Adrenal gland (tissue), 12 donors: ENCODE data around the gene ARMC9. TPM values are rescaled to one million over a fixed set of nuclear protein-coding genes. Genes with fewer than 3 reads are reported as not detected.

Experiments
- DNase-seq, 7 donors: peaks; one replicate each; pipeline ENCODE4 v3.0.0-alpha.2; 2019 to 2020
- H3K27ac ChIP-seq, 5 donors: fragments of 200-600 bp; sonication (generic) in 4 of 5; 1 replicate in 3 of 5; 2 replicates in 2 of 5; pipeline versions ENCODE4 v1.5.1 to v1.8.0; 2016 to 2020; ENCODE audit warnings: mild to moderate bottlenecking in 1 of 5
- H3K27me3 ChIP-seq: fragments of 200-600 bp; 2 replicates; pipeline ENCODE4 v1.8.0; 2021
- H3K36me3 ChIP-seq, 2 donors: fragments of 200-600 bp; replicated peaks in 1 of 2; 1 replicate in 1 of 2; 2 replicates in 1 of 2; pipeline versions ENCODE4 v1.5.1 to v1.8.0; 2018 to 2022
- H3K4me1 ChIP-seq, 2 donors: fragments of 200-600 bp; replicated peaks in 1 of 2; 1 replicate in 1 of 2; 2 replicates in 1 of 2; pipeline versions ENCODE4 v1.5.1 to v1.8.0; 2018 to 2021
- H3K4me3 ChIP-seq, 4 donors: fragments of 200-600 bp; sonication (generic) in 3 of 4; one replicate each; pipeline ENCODE4 v1.5.1; 2016 to 2018
- H3K9me3 ChIP-seq, 3 donors: fragments of 200-600 bp; sonication (generic) in 1 of 3; replicated peaks in 1 of 3; 1 replicate in 2 of 3; 2 replicates in 1 of 3; pipeline versions ENCODE4 v1.5.1 to v1.8.0; 2016 to 2021
- CTCF ChIP-seq, 6 experiments: fragments of 450-650 bp in 4 of 6; fragments of 200-600 bp in 2 of 6; sonication (generic) in 1 of 6; IDR thresholded peaks; 1 replicate in 5 of 6; 2 replicates in 1 of 6; pipeline versions ENCODE4 v1.5.1 to v1.8.0; 2016 to 2021; ENCODE audit warnings: antibody characterized with exemption in 6 of 6, mild to moderate bottlenecking in 2 of 6, moderate library complexity in 1 of 6
- POLR2A ChIP-seq, 2 donors: fragments of 450-650 bp; IDR thresholded peaks; one replicate each; pipeline ENCODE4 v1.6.1; 2017; ENCODE audit warnings: antibody characterized with exemption in 2 of 2, mild to moderate bottlenecking in 2 of 2, moderate library complexity in 1 of 2
- WGBS, 4 donors: extraction: QIAGEN DNeasy Blood & Tissue Kit in 2 of 4; methylation state at CpG; one replicate each; pipeline versions ENCODE4 v1.1.5 to v1.1.7; 2013 to 2017; 5-methylcytosine and 5-hydroxymethylcytosine counted together
- intact Hi-C, 2 donors: fragments of 100-400 bp; cut with DNase I; formaldehyde crosslinking; loops; one replicate each; pipeline versions ENCODE4 v1.14.1 to v1.15.0; 2022 to 2023
- polyA plus RNA-seq, 3 donors: library from polyadenylated mRNA; stranded (reverse); fragments of 200-250 nt in 2 of 3; fragments of 350-450 nt in 1 of 3; fragmentation: Illumina TruSeq in 1 of 3; extraction: RNeasy Lipid Tissue Mini Kit (QIAGEN cat#74804) in 1 of 3; gene quantifications; one replicate each; pipeline ENCODE4 v1.2.3, GENCODE V29; 2013 to 2014
- total RNA-seq, 9 donors: library from RNA; depleted of rRNA in 4 of 9; stranded (reverse); fragments of >200 nt in 4 of 9; fragments of 120-200 nt in 1 of 9; fragmentation: NEBNext Ultra II Directional in 1 of 9; extraction: Animal tissue kit (Norgen Biotek cat#: 25700) in 1 of 9; gene quantifications; one replicate each; pipeline versions ENCODE4 v1.1.0 to v1.2.4, GENCODE V29; 2013 to 2023
- donor health status: healthy with polysubstance abuse.
- donor health status: Bipolar disorder and iron deficiency.
- donor health status: DM: yes; HTN: yes; CAD: no.
- donor health status: DM: no; HTN: no; CAD: no.
- donor health status: DM: no; HTN: no; CAD: no.
- donor health status: DM: yes; HTN: yes; CAD: no.

Gene ARMC9
- total and polyA plus RNA-seq, 12 donors, result 22.0 to 109 (median 54.2) TPM

GRCh38 chr2:231183851-231184250 lies 14.6 kb upstream of the ARMC9 start:
- 91 to 94% (median 93%) methylated on average over 8 of the region's 8 CpGs for WGBS, 4 donors
- no peak overlapping the region for H3K4me3 ChIP-seq
- peak overlapping the region in 1 of 5 donors; percentile 92 for H3K27ac ChIP-seq
- H3K27me3 ChIP-seq, result no peaks in the 10 kb centered on the region
- intact Hi-C loops, result no loop called here
- no peaks in the 10 kb centered on the region for H3K36me3 ChIP-seq
- no peak for TF ChIP-seq CTCF (IDR thresholded peaks at IDR 0.05)
- no peak for TF ChIP-seq POLR2A (IDR thresholded peaks at IDR 0.05)
- DNase-seq, result peak in 3 of 7 donors; percentile 4 to 54 (median 14)
- peaks cover 36 to 78% of the 10 kb centered on the region in 2 donors for H3K4me1 ChIP-seq
- H3K9me3 ChIP-seq, result no peaks in the 10 kb centered on the region

GRCh38 chr2:231184319-231184718 lies 14.1 kb upstream of the ARMC9 start:
- intact Hi-C loops, result no loop called here
- no peaks in the 10 kb centered on the region for H3K36me3 ChIP-seq
- no peaks in the 10 kb centered on the region for H3K27me3 ChIP-seq
- peak overlapping the region in 1 of 5 donors; percentile 94 for H3K27ac ChIP-seq
- no peaks in the 10 kb centered on the region for H3K9me3 ChIP-seq
- H3K4me3 ChIP-seq, result no peak overlapping the region
- DNase-seq, result peak in 1 of 7 donors; percentile 3
- peaks cover 37 to 77% of the 10 kb centered on the region in 2 donors for H3K4me1 ChIP-seq
- WGBS, 4 donors, result 96 to 98% (median 98%) methylated on average over 4 of the region's 4 CpGs
- TF ChIP-seq POLR2A (IDR thresholded peaks at IDR 0.05), result no peak
- no peak for TF ChIP-seq CTCF (IDR thresholded peaks at IDR 0.05)

- intact Hi-C loops, result no loop called here
- peaks cover 37 to 77% of the 10 kb centered on the region in 2 donors for H3K4me1 ChIP-seq
Observed at GRCh38 chr2:231185050-231185725, 13.2 kb upstream of the ARMC9 start.

GRCh38 chr2:231185886-231186285 lies 12.5 kb upstream of the ARMC9 start:
- H3K9me3 ChIP-seq, result no peaks in the 10 kb centered on the region
- TF ChIP-seq CTCF (IDR thresholded peaks at IDR 0.05), result no peak
- no peak for TF ChIP-seq POLR2A (IDR thresholded peaks at IDR 0.05)
- 50 to 67% (median 64%) methylated on average over 2 to 4 of the region's 4 CpGs for WGBS, 4 donors
- intact Hi-C loops, result no loop called here
- H3K4me3 ChIP-seq, result no peak overlapping the region
- no peaks in the 10 kb centered on the region for H3K27me3 ChIP-seq
- peak in 4 of 7 donors; percentile 8 to 49 (median 22) for DNase-seq
- H3K4me1 ChIP-seq, result peaks cover 39 to 77% of the 10 kb centered on the region in 2 donors
- peak overlapping the region in 4 of 5 donors; percentile 14 to 96 (median 65) for H3K27ac ChIP-seq
- no peaks in the 10 kb centered on the region for H3K36me3 ChIP-seq

More at GRCh38 chr2:231185050-231185725, 13.2 kb upstream of the ARMC9 start:
- peak in 4 of 7 donors; percentile 23 to 53 (median 35) for DNase-seq
- Histone ChIP-seq H3K27me3 (no peaks in the 10 kb centered on the region), H3K4me3 (no peak overlapping the region), H3K36me3 (no peaks in the 10 kb centered on the region), H3K27ac (peak overlapping the region in 4 of 5 donors; percentile 14 to 96 (median 65)), H3K9me3 (no peaks in the 10 kb centered on the region)
- 69 to 74% (median 71%) methylated on average over 6 to 11 of the region's 11 CpGs for WGBS, 4 donors
- TF ChIP-seq POLR2A (IDR thresholded peaks at IDR 0.05), result no peak
- no peak for TF ChIP-seq CTCF (IDR thresholded peaks at IDR 0.05)
